Activated effector memory CD4-positive, alpha-beta T cell treated with anti-CD3 and anti-CD28 coated beads, Interleukin-2, amount 50 U/mL, for 16 hours (primary cell): ENCODE data around the gene SLC5A12.
"Not testable (repeated sequence)": the region's sequence is repeated elsewhere in the genome, so short reads cannot be mapped to it uniquely, and the experiment has no call there.

ENCODE experiments used
- DNase-seq: peaks from one replicate; pipeline ENCODE4 v3.0.0-alpha.2; 2020

SLC5A12 gene

GRCh38 chr11:26643314-26643713 lies 78.5 kb downstream of the SLC5A12 start:
- DNase-seq = not testable (repeated sequence)

GRCh38 chr11:26632691-26633159 lies 89.1 kb downstream of the SLC5A12 start:
- DNase-seq = no peak

- DNase-seq = no peak
These were observed 95.5 kb downstream of the SLC5A12 start for GRCh38 chr11:26626346-26626745.

- no peak for DNase-seq
These were observed 98.7 kb downstream of the SLC5A12 start for GRCh38 chr11:26623076-26623659.

GRCh38 chr11:26622181-26622580 lies 99.7 kb downstream of the SLC5A12 start:
- DNase-seq = no peak

- DNase-seq = no peak
These were observed 100.7 kb downstream of the SLC5A12 start for GRCh38 chr11:26621132-26621531.

- DNase-seq = no peak
These were observed 101.4 kb downstream of the SLC5A12 start for GRCh38 chr11:26620282-26621045.

- DNase-seq = no peak
These were observed 103.4 kb downstream of the SLC5A12 start for GRCh38 chr11:26618441-26618840.
